Fibroblast of skin of back (primary cell): ENCODE results near the gene HMG20B.

Experiments
- DNase-seq: peaks from one replicate; pipeline ENCODE4 v3.0.0-alpha.2; 2013

Gene HMG20B

GRCh38 chr19:3608079-3608641 is 35.4 kb downstream of the HMG20B start:
- DNase-seq = no peak

GRCh38 chr19:3608750-3609322 is 36.1 kb downstream of the HMG20B start:
- DNase-seq = peak; percentile 46

- DNase-seq = peak; percentile 43
These were observed 37.3 kb downstream of the HMG20B start for GRCh38 chr19:3609779-3610719.

- no peak for DNase-seq
These were observed 38.3 kb downstream of the HMG20B start for GRCh38 chr19:3610745-3611717.

- DNase-seq = no peak
These were observed 39.1 kb downstream of the HMG20B start for GRCh38 chr19:3611841-3612240.

- no peak for DNase-seq
These were observed 39.6 kb downstream of the HMG20B start for GRCh38 chr19:3612330-3612729.

GRCh38 chr19:3612901-3613741 is 40.4 kb downstream of the HMG20B start:
- no peak for DNase-seq

GRCh38 chr19:3613818-3614661 is 41.3 kb downstream of the HMG20B start:
- no peak for DNase-seq

GRCh38 chr19:3614858-3615505 is 42.2 kb downstream of the HMG20B start:
- DNase-seq = no peak

GRCh38 chr19:3615524-3616135 is 42.9 kb downstream of the HMG20B start:
- no peak for DNase-seq

GRCh38 chr19:3617463-3617862 is 44.7 kb downstream of the HMG20B start:
- no peak for DNase-seq

GRCh38 chr19:3618144-3618810 is 45.5 kb downstream of the HMG20B start:
- peak; percentile 45 for DNase-seq

GRCh38 chr19:3618811-3619630 is 46.3 kb downstream of the HMG20B start:
- no peak for DNase-seq

- DNase-seq = no peak
These were observed 46.9 kb downstream of the HMG20B start for GRCh38 chr19:3619631-3620012.

GRCh38 chr19:3620145-3620816 is 47.5 kb downstream of the HMG20B start:
- DNase-seq = no peak

- no peak for DNase-seq
These were observed 48.2 kb downstream of the HMG20B start for GRCh38 chr19:3620817-3621547.

GRCh38 chr19:3621689-3622088 is 48.9 kb downstream of the HMG20B start:
- DNase-seq = no peak
